HG03064 (cell line): ENCODE results near the gene AKR1C8.
"Not testable (repeated sequence)": the region's sequence is repeated elsewhere in the genome, so short reads cannot be mapped to it uniquely, and the experiment has no call there.

Source experiments
- ATAC-seq: cut with Tn5 transposase; IDR thresholded peaks from one replicate; pipeline ENCODE4 v1.9.1; 2021; ENCODE audit warnings: low read depth; ENCODE audit not compliant: unreplicated experiment

Gene AKR1C8

GRCh38 chr10:5175581-5175980, 9.4 kb downstream of the AKR1C8 start:
- ATAC-seq: not testable (repeated sequence)

GRCh38 chr10:5168897-5169420, 16.0 kb downstream of the AKR1C8 start:
- no peak for ATAC-seq

GRCh38 chr10:5165738-5166137, 19.2 kb downstream of the AKR1C8 start:
- no peak for ATAC-seq

- no peak for ATAC-seq
Measured at GRCh38 chr10:5163487-5163886, 21.5 kb downstream of the AKR1C8 start.

GRCh38 chr10:5159126-5159525, 25.8 kb downstream of the AKR1C8 start:
- ATAC-seq: no peak

GRCh38 chr10:5157501-5157900, 27.4 kb downstream of the AKR1C8 start:
- no peak for ATAC-seq

GRCh38 chr10:5155951-5156350, 29.0 kb downstream of the AKR1C8 start:
- ATAC-seq: no peak

- ATAC-seq: no peak
Measured at GRCh38 chr10:5151076-5151475, 33.9 kb downstream of the AKR1C8 start.

- ATAC-seq: no peak
Measured at GRCh38 chr10:5148678-5149032, 36.3 kb downstream of the AKR1C8 start.

GRCh38 chr10:5147981-5148677, 36.8 kb downstream of the AKR1C8 start:
- ATAC-seq: no peak

GRCh38 chr10:5147255-5147980, 37.5 kb downstream of the AKR1C8 start:
- no peak for ATAC-seq

- no peak for ATAC-seq
Measured at GRCh38 chr10:5146920-5147254, 38.1 kb downstream of the AKR1C8 start.

GRCh38 chr10:5143137-5143536, 41.8 kb downstream of the AKR1C8 start:
- ATAC-seq: no peak

GRCh38 chr10:5142199-5142598, 42.8 kb downstream of the AKR1C8 start:
- no peak for ATAC-seq

GRCh38 chr10:5137699-5138098, 47.3 kb downstream of the AKR1C8 start:
- not testable (repeated sequence) for ATAC-seq

GRCh38 chr10:5136468-5137087, 48.4 kb downstream of the AKR1C8 start:
- no peak for ATAC-seq

- no peak for ATAC-seq
Measured at GRCh38 chr10:5135581-5135980, 49.4 kb downstream of the AKR1C8 start.

- no peak for ATAC-seq
Measured at GRCh38 chr10:5125315-5126044, 59.5 kb downstream of the AKR1C8 start.

- no peak for ATAC-seq
Measured at GRCh38 chr10:5123886-5124285, 61.1 kb downstream of the AKR1C8 start.

GRCh38 chr10:5119997-5120396, 65.0 kb downstream of the AKR1C8 start:
- not testable (repeated sequence) for ATAC-seq

- no peak for ATAC-seq
Measured at GRCh38 chr10:5117026-5117425, 67.9 kb downstream of the AKR1C8 start.
